ENCODE measurements around the gene LAMB1. TPM values are rescaled to one million over a fixed set of nuclear protein-coding genes. Genes with fewer than 3 reads are reported as not detected.
"Not testable (repeated sequence)": the region's sequence is repeated elsewhere in the genome, so short reads cannot be mapped to it uniquely, and the experiment has no call there.

The LAMB1 gene
- total RNA-seq, 1 donor from 2014 or later: 245 TPM

GRCh38 chr7:107932805-107933204, 70.2 kb downstream of the LAMB1 start:
- no peak for TF ChIP-seq CTCF (IDR thresholded peaks at IDR 0.05; ENCODE audit: insufficient read depth, low read length, poor library complexity, severe bottlenecking)
- H3K27me3 ChIP-seq (ENCODE audit: control insufficient read depth, insufficient read depth, low read length): no peaks in the 10 kb centered on the region
- H3K4me3 ChIP-seq (ENCODE audit: low read depth, low read length): no peak overlapping the region
- H3K36me3 ChIP-seq (ENCODE audit: control insufficient read depth, insufficient read depth, low read length): peaks cover 6% of the 10 kb centered on the region
- DNase-seq (ENCODE audit: low read depth): no peak

- H3K36me3 ChIP-seq (ENCODE audit: control insufficient read depth, insufficient read depth, low read length): peaks cover 5% of the 10 kb centered on the region
Measured at GRCh38 chr7:107931740-107932515, 71.0 kb downstream of the LAMB1 start.

GRCh38 chr7:107926481-107926880, 76.5 kb downstream of the LAMB1 start:
- Histone ChIP-seq H3K27me3 (ENCODE audit: control insufficient read depth, insufficient read depth, low read length) (no peaks in the 10 kb centered on the region), H3K4me3 (ENCODE audit: low read depth, low read length) (no peak overlapping the region), H3K36me3 (ENCODE audit: control insufficient read depth, insufficient read depth, low read length) (peaks cover 3% of the 10 kb centered on the region)
- no peak for DNase-seq (ENCODE audit: low read depth)
- TF ChIP-seq CTCF (IDR thresholded peaks at IDR 0.05; ENCODE audit: insufficient read depth, low read length, poor library complexity, severe bottlenecking): no peak

More at GRCh38 chr7:107931740-107932515, 71.0 kb downstream of the LAMB1 start:
- no peak for DNase-seq (ENCODE audit: low read depth)
- Histone ChIP-seq H3K4me3 (ENCODE audit: low read depth, low read length) (no peak overlapping the region), H3K27me3 (ENCODE audit: control insufficient read depth, insufficient read depth, low read length) (no peaks in the 10 kb centered on the region)
- TF ChIP-seq CTCF (IDR thresholded peaks at IDR 0.05; ENCODE audit: insufficient read depth, low read length, poor library complexity, severe bottlenecking): no peak

GRCh38 chr7:107924841-107925504, 78.0 kb downstream of the LAMB1 start:
- no peaks in the 10 kb centered on the region for H3K27me3 ChIP-seq (ENCODE audit: control insufficient read depth, insufficient read depth, low read length)
- TF ChIP-seq CTCF (IDR thresholded peaks at IDR 0.05; ENCODE audit: insufficient read depth, low read length, poor library complexity, severe bottlenecking): no peak
- H3K36me3 ChIP-seq (ENCODE audit: control insufficient read depth, insufficient read depth, low read length): peaks cover 3% of the 10 kb centered on the region
- DNase-seq (ENCODE audit: low read depth): no peak
- no peak overlapping the region for H3K4me3 ChIP-seq (ENCODE audit: low read depth, low read length)

- no peaks in the 10 kb centered on the region for H3K36me3 ChIP-seq (ENCODE audit: control insufficient read depth, insufficient read depth, low read length)
- DNase-seq (ENCODE audit: low read depth): no peak
- TF ChIP-seq CTCF (IDR thresholded peaks at IDR 0.05; ENCODE audit: insufficient read depth, low read length, poor library complexity, severe bottlenecking): no peak
- no peaks in the 10 kb centered on the region for H3K27me3 ChIP-seq (ENCODE audit: control insufficient read depth, insufficient read depth, low read length)
- H3K4me3 ChIP-seq (ENCODE audit: low read depth, low read length): no peak overlapping the region
Measured at GRCh38 chr7:107922886-107923285, 80.1 kb downstream of the LAMB1 start.

GRCh38 chr7:107921826-107922225, 81.1 kb downstream of the LAMB1 start:
- not testable (repeated sequence) for H3K27me3 ChIP-seq (ENCODE audit: control insufficient read depth, insufficient read depth, low read length); DNase-seq (ENCODE audit: low read depth); H3K36me3 ChIP-seq (ENCODE audit: control insufficient read depth, insufficient read depth, low read length); H3K4me3 ChIP-seq (ENCODE audit: low read depth, low read length)
